ENCODE results near the gene ALDH1A3.

ALDH1A3 gene

GRCh38 chr15:100877551-100877950 is 2.1 kb upstream of the ALDH1A3 start:
- H3K4me3 ChIP-seq (ENCODE audit: low read length), result no peak overlapping the region
- no peak for TF ChIP-seq CTCF (IDR thresholded peaks at IDR 0.05; ENCODE audit: insufficient read depth, low read depth, low read length, missing control alignments)
- DNase-seq (ENCODE audit: low read depth), result peak; percentile 94

- no peak overlapping the region for H3K4me3 ChIP-seq (ENCODE audit: low read length)
- DNase-seq (ENCODE audit: low read depth), result no peak
- no peak for TF ChIP-seq CTCF (IDR thresholded peaks at IDR 0.05; ENCODE audit: insufficient read depth, low read depth, low read length, missing control alignments)
These were observed 1.5 kb upstream of the ALDH1A3 start for GRCh38 chr15:100878130-100878529.

- no peak for DNase-seq (ENCODE audit: low read depth)
- no peak for TF ChIP-seq CTCF (IDR thresholded peaks at IDR 0.05; ENCODE audit: insufficient read depth, low read depth, low read length, missing control alignments)
- peak overlapping the region; percentile 20 for H3K4me3 ChIP-seq (ENCODE audit: low read length)
These were observed 983 bp upstream of the ALDH1A3 start for GRCh38 chr15:100878648-100879047.

- DNase-seq (ENCODE audit: low read depth), result no peak
- TF ChIP-seq CTCF (IDR thresholded peaks at IDR 0.05; ENCODE audit: insufficient read depth, low read depth, low read length, missing control alignments), result no peak
- peak overlapping the region; percentile 20 for H3K4me3 ChIP-seq (ENCODE audit: low read length)
These were observed 569 bp upstream of the ALDH1A3 start for GRCh38 chr15:100879061-100879463.

- TF ChIP-seq CTCF (IDR thresholded peaks at IDR 0.05; ENCODE audit: insufficient read depth, low read depth, low read length, missing control alignments), result no peak
- peak; percentile 46 for DNase-seq (ENCODE audit: low read depth)
- H3K4me3 ChIP-seq (ENCODE audit: low read length), result peak overlapping the region; percentile 79
These were observed 687 bp downstream of the ALDH1A3 start for GRCh38 chr15:100880139-100880896.

- H3K4me3 ChIP-seq (ENCODE audit: low read length), result peak overlapping the region; percentile 79
- TF ChIP-seq CTCF (IDR thresholded peaks at IDR 0.05; ENCODE audit: insufficient read depth, low read depth, low read length, missing control alignments), result no peak
- DNase-seq (ENCODE audit: low read depth), result no peak
These were observed 1.2 kb downstream of the ALDH1A3 start for GRCh38 chr15:100880897-100881242.

All from epithelial cell of esophagus (primary cell).